HEK293T (cell line): ENCODE measurements around the gene PLXNA2.

Experiments
- CTCF ChIA-PET: fragments of 350-600 bp; formaldehyde crosslinking; extraction: SDS; loops from one replicate; lab custom pipeline; 2021; ENCODE audit warnings: antibody characterized with exemption, inconsistent platforms; lab: Yijun Ruan, JAX
- POLR2A ChIA-PET: fragments of 350-600 bp; formaldehyde crosslinking; extraction: SDS; loops from one replicate; lab custom pipeline; 2020; ENCODE audit warnings: antibody characterized with exemption, inconsistent platforms; lab: Yijun Ruan, JAX
- DNase-seq: peaks from one replicate; pipeline ENCODE4 v3.0.0; 2012; ENCODE audit warnings: mixed read lengths; ENCODE audit errors: extremely low spot score
- ARNT ChIP-seq: fragments of 450-650 bp; IDR thresholded peaks from 2 replicates; pipeline ENCODE4 v1.6.1; 2017; ENCODE audit warnings: mild to moderate bottlenecking
- BHLHE40 ChIP-seq: fragments of 450-650 bp; IDR thresholded peaks from 2 replicates; pipeline ENCODE4 v1.6.1; 2016; ENCODE audit warnings: mild to moderate bottlenecking, moderate library complexity, borderline replicate concordance
- CTBP1 ChIP-seq: fragments of 450-650 bp; IDR thresholded peaks from 2 replicates; pipeline ENCODE4 v1.6.1; 2016; ENCODE audit warnings: borderline replicate concordance
- ELF4 ChIP-seq: fragments of 450-650 bp; IDR thresholded peaks from 2 replicates; pipeline ENCODE4 v1.6.1; 2017; ENCODE audit warnings: antibody characterized with exemption
- FOXA1 ChIP-seq: fragments of 450-650 bp; IDR thresholded peaks from 2 replicates; pipeline ENCODE4 v1.6.1; 2016; ENCODE audit warnings: mild to moderate bottlenecking
- FOXK2 ChIP-seq: fragments of 450-650 bp; IDR thresholded peaks from 2 replicates; pipeline ENCODE4 v1.6.1; 2016; ENCODE audit warnings: mild to moderate bottlenecking
- FOXM1 ChIP-seq: fragments of 450-650 bp; IDR thresholded peaks from 2 replicates; pipeline ENCODE4 v1.6.1; 2017; ENCODE audit warnings: mild to moderate bottlenecking, borderline replicate concordance
- HDGF ChIP-seq: fragments of 450-650 bp; IDR thresholded peaks from 2 replicates; pipeline ENCODE4 v1.6.1; 2017; ENCODE audit warnings: antibody characterized with exemption, borderline replicate concordance
- L3MBTL2 ChIP-seq: fragments of 450-650 bp; conservative IDR thresholded peaks from 2 replicates; pipeline ENCODE4 v1.6.1; 2016; ENCODE audit warnings: mild to moderate bottlenecking
- LEF1 ChIP-seq: fragments of 450-650 bp; IDR thresholded peaks from 2 replicates; pipeline ENCODE4 v1.6.1; 2017; ENCODE audit warnings: mild to moderate bottlenecking, borderline replicate concordance
- NFRKB ChIP-seq: fragments of 450-650 bp; IDR thresholded peaks from 2 replicates; pipeline ENCODE4 v1.6.1; 2016; ENCODE audit warnings: mild to moderate bottlenecking, moderate library complexity
- PKNOX1 ChIP-seq: fragments of 450-650 bp; IDR thresholded peaks from 2 replicates; pipeline ENCODE4 v1.6.1; 2016
- SP1 ChIP-seq: fragments of 450-650 bp; IDR thresholded peaks from 2 replicates; pipeline ENCODE4 v1.6.1; 2017
- SUZ12 ChIP-seq: fragments of 450-650 bp; IDR thresholded peaks from 2 replicates; pipeline ENCODE4 v1.6.1; 2016; ENCODE audit warnings: mild to moderate bottlenecking
- TARDBP ChIP-seq: fragments of 450-650 bp; IDR thresholded peaks from 2 replicates; pipeline ENCODE4 v1.6.1; 2016
- ZNF384 ChIP-seq: fragments of 450-650 bp; IDR thresholded peaks from 2 replicates; pipeline ENCODE4 v1.6.1; 2016

PLXNA2 gene

GRCh38 chr1:208154679-208155642, 89.2 kb downstream of the PLXNA2 start:
- ChIA-PET POLR2A (interaction anchor here (0.5 kb wide), 1 partner anchor 29 kb away, joined by 3 read pairs; no protein-coding TSS in a partner anchor), CTCF (no interaction called here)
- TF ChIP-seq SP1 (no peak), NFRKB (no peak), SUZ12 (no peak), ARNT (no peak), TARDBP (no peak), CTBP1 (no peak), PKNOX1 (no peak), ZNF384 (no peak), ELF4 (no peak), LEF1 (no peak), BHLHE40 (no peak), FOXA1 (no peak), HDGF (no peak), FOXK2 (no peak), FOXM1 (no peak), L3MBTL2 (no peak)
- no peak for DNase-seq

- ChIA-PET CTCF (no interaction called here), POLR2A (no interaction called here)
- TF ChIP-seq NFRKB, result no peak
- TF ChIP-seq FOXA1, result no peak
- no peak for TF ChIP-seq TARDBP
- no peak for TF ChIP-seq SUZ12
- no peak for TF ChIP-seq L3MBTL2
- TF ChIP-seq CTBP1, result no peak
- no peak for TF ChIP-seq BHLHE40
- TF ChIP-seq FOXK2, result no peak
- DNase-seq, result no peak
Measured at GRCh38 chr1:208154040-208154439, 90.1 kb downstream of the PLXNA2 start.

GRCh38 chr1:208153386-208153785, 90.8 kb downstream of the PLXNA2 start:
- ChIA-PET CTCF (interaction anchor here (0.8 kb wide), 1 partner anchor 86 kb away, joined by 3 read pairs; no protein-coding TSS in a partner anchor), POLR2A (no interaction called here)
- DNase-seq, result no peak
- TF ChIP-seq PKNOX1 (no peak), FOXK2 (no peak), LEF1 (no peak), HDGF (no peak), ELF4 (no peak), SUZ12 (no peak), TARDBP (no peak), L3MBTL2 (no peak), ARNT (no peak), SP1 (no peak), FOXA1 (no peak), ZNF384 (no peak), BHLHE40 (no peak), CTBP1 (no peak), NFRKB (no peak), FOXM1 (no peak)

GRCh38 chr1:208151728-208152598, 92.2 kb downstream of the PLXNA2 start:
- ChIA-PET POLR2A (no interaction called here), CTCF (interaction anchor here (1.1 kb wide), 1 partner anchor 93 kb away, joined by 3 read pairs; no protein-coding TSS in a partner anchor)
- TF ChIP-seq ZNF384 (no peak), LEF1 (no peak), FOXM1 (no peak), PKNOX1 (no peak), SP1 (no peak), ELF4 (no peak), NFRKB (no peak), CTBP1 (no peak), BHLHE40 (no peak)
- DNase-seq, result no peak

GRCh38 chr1:208150833-208151458, 93.2 kb downstream of the PLXNA2 start:
- CTCF ChIA-PET, result interaction anchor here (0.9 to 1.2 kb wide), 3 partner anchors 19 to 94 kb away, joined by 3 to 5 read pairs (median 3); no protein-coding TSS in a partner anchor

More at GRCh38 chr1:208150833-208151458, 93.2 kb downstream of the PLXNA2 start:
- POLR2A ChIA-PET, result interaction anchor here (0.8 kb wide), 1 partner anchor 93 kb away, joined by 5 read pairs; the partner anchor contains the start of gene PLXNA2
- TF ChIP-seq BHLHE40 (no peak), FOXM1 (no peak), ELF4 (no peak), ARNT (no peak), L3MBTL2 (no peak), FOXA1 (no peak), FOXK2 (no peak), CTBP1 (no peak), SP1 (no peak)
- no peak for DNase-seq
